Liver (tissue), 3 donors: ENCODE results near the gene CRYBA2.

Experiments
- CTCF ChIP-seq: fragments of 150-350 bp; IDR thresholded peaks from 2 replicates; pipeline ENCODE4 v1.5.1; 2017; ENCODE audit warnings: improper control_type of control experiment, low read depth, low read length; ENCODE audit not compliant: missing input control
- EGR1 ChIP-seq, 2 donors: IDR thresholded peaks; 2 replicates each; pipeline ENCODE4 v1.6.1; 2016 to 2018; ENCODE audit warnings: antibody characterized with exemption in 2 of 2, low read depth in 2 of 2
- GABPA ChIP-seq, 2 donors: IDR thresholded peaks in 1 of 2; conservative IDR thresholded peaks in 1 of 2; 2 replicates each; pipeline ENCODE4 v1.6.1; 2016; ENCODE audit warnings: antibody characterized with exemption in 2 of 2, mild to moderate bottlenecking in 1 of 2, moderate library complexity in 1 of 2
- HNF4A ChIP-seq, 2 donors: conservative IDR thresholded peaks; 2 replicates each; pipeline ENCODE4 v1.6.1; 2016; ENCODE audit warnings: antibody characterized with exemption in 2 of 2, mild to moderate bottlenecking in 2 of 2
- HNF4G ChIP-seq: IDR thresholded peaks from 2 replicates; pipeline ENCODE4 v1.6.1; 2016; ENCODE audit warnings: antibody characterized with exemption
- JUND ChIP-seq, 2 donors: IDR thresholded peaks; 2 replicates each; pipeline ENCODE4 v1.6.1; 2016; ENCODE audit warnings: antibody characterized with exemption in 2 of 2
- RAD21 ChIP-seq, 2 donors: IDR thresholded peaks; 2 replicates each; pipeline ENCODE4 v1.6.1; 2016; ENCODE audit warnings: antibody characterized with exemption in 2 of 2, mild to moderate bottlenecking in 2 of 2
- RXRA ChIP-seq, 2 donors: IDR thresholded peaks; 2 replicates each; pipeline ENCODE4 v1.6.1; 2017 to 2018; ENCODE audit warnings: antibody characterized with exemption in 2 of 2, mild to moderate bottlenecking in 1 of 2
- SP1 ChIP-seq: IDR thresholded peaks from 2 replicates; pipeline ENCODE4 v1.6.1; 2018; ENCODE audit warnings: antibody characterized with exemption, mild to moderate bottlenecking
- YY1 ChIP-seq: IDR thresholded peaks from 2 replicates; pipeline ENCODE4 v1.6.1; 2016; ENCODE audit warnings: antibody characterized with exemption, mild to moderate bottlenecking
- ZBTB33 ChIP-seq: IDR thresholded peaks from 2 replicates; pipeline ENCODE4 v1.6.1; 2016; ENCODE audit warnings: antibody characterized with exemption
- TF ChIP-seq, protein P1 (sequence below): IDR thresholded peaks from 2 replicates; pipeline ENCODE4 v1.6.1; 2016; ENCODE audit warnings: antibody characterized with exemption
- donor health status: healthy.
- donor health status: healthy.

DNA sequence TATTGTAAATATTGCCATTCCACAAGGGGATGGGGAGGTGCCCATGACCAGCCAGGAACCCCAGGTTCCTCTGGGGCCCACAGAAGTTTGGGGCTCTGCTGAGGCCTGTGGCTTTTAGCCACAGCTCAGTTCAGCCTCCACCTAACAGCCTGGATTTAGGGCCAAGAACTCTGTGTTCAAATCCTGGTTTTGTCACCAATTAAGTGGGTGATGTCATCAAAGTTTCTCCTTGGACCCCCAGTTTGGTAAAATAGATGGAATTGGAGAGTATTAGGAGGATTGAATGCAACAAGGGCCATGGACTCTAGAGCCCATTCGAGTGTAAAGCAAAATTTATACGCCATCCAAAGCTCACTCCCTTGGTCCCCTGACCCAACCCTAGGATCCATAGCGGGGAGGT lies 5.1 kb downstream of the CRYBA2 start:
- TF ChIP-seq CTCF: no peak
- no peak for TF ChIP-seq HNF4A (conservative IDR thresholded peaks at IDR 0.05)
- no peak for TF ChIP-seq JUND (IDR thresholded peaks at IDR 0.05)
- TF ChIP-seq, protein P1, sequence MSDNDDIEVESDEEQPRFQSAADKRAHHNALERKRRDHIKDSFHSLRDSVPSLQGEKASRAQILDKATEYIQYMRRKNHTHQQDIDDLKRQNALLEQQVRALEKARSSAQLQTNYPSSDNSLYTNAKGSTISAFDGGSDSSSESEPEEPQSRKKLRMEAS: no peak
- no peak for TF ChIP-seq RAD21 (IDR thresholded peaks at IDR 0.05)
- TF ChIP-seq RXRA (IDR thresholded peaks at IDR 0.05): no peak
- TF ChIP-seq HNF4G: no peak
- TF ChIP-seq EGR1 (IDR thresholded peaks at IDR 0.05; ENCODE audit: low read depth in 2 of 2): no peak
- TF ChIP-seq SP1: no peak
- no peak for TF ChIP-seq GABPA (IDR thresholded peaks at IDR 0.05 in 1 of 2, conservative IDR thresholded peaks at IDR 0.05 in 1 of 2)
- no peak for TF ChIP-seq ZBTB33
- no peak for TF ChIP-seq YY1
